ENCODE results near the gene LSM6.

LSM6 gene

GRCh38 chr4:146175541-146176453 is at the start of gene LSM6:
Gene LSM6, plus strand, starts transcription at chr4:146175718. Its CDS starts 7,204 bp downstream, at chr4:146182922.
- DNase-seq = peak; percentile 82

- peak; percentile 45 for DNase-seq
Measured at GRCh38 chr4:146132445-146132844, 43.1 kb upstream of the LSM6 start.

- DNase-seq = no peak
Measured at GRCh38 chr4:146134761-146135445, 40.6 kb upstream of the LSM6 start.

GRCh38 chr4:146135941-146136340 is 39.6 kb upstream of the LSM6 start:
- DNase-seq = no peak

GRCh38 chr4:146142768-146143167 is 32.8 kb upstream of the LSM6 start:
- no peak for DNase-seq

GRCh38 chr4:146143888-146144287 is 31.6 kb upstream of the LSM6 start:
- no peak for DNase-seq

GRCh38 chr4:146146918-146147317 is 28.6 kb upstream of the LSM6 start:
- no peak for DNase-seq

- no peak for DNase-seq
Measured at GRCh38 chr4:146148021-146148420, 27.5 kb upstream of the LSM6 start.

- no peak for DNase-seq
Measured at GRCh38 chr4:146154057-146154456, 21.5 kb upstream of the LSM6 start.

- DNase-seq = no peak
Measured at GRCh38 chr4:146155152-146155724, 20.3 kb upstream of the LSM6 start.

- DNase-seq = no peak
Measured at GRCh38 chr4:146158036-146158745, 17.3 kb upstream of the LSM6 start.

GRCh38 chr4:146159384-146160058 is 16.0 kb upstream of the LSM6 start:
- no peak for DNase-seq

- no peak for DNase-seq
Measured at GRCh38 chr4:146161243-146161642, 14.3 kb upstream of the LSM6 start.

GRCh38 chr4:146165221-146165620 is 10.3 kb upstream of the LSM6 start:
- no peak for DNase-seq

- no peak for DNase-seq
Measured at GRCh38 chr4:146165840-146166239, 9.7 kb upstream of the LSM6 start.

GRCh38 chr4:146170149-146170548 is 5.4 kb upstream of the LSM6 start:
- no peak for DNase-seq

- DNase-seq = no peak
Measured at GRCh38 chr4:146176891-146177290, 1.4 kb downstream of the LSM6 start.

- DNase-seq = no peak
Measured at GRCh38 chr4:146178126-146178525, 2.6 kb downstream of the LSM6 start.

- DNase-seq = no peak
Measured at GRCh38 chr4:146179784-146180370, 4.4 kb downstream of the LSM6 start.

- no peak for DNase-seq
Measured at GRCh38 chr4:146182443-146182842, 6.9 kb downstream of the LSM6 start.

- DNase-seq = no peak
Measured at GRCh38 chr4:146183209-146183608, 7.7 kb downstream of the LSM6 start.

GRCh38 chr4:146186041-146186440 is 10.5 kb downstream of the LSM6 start:
- DNase-seq = no peak
